IMR-90 (cell line): ENCODE measurements around the gene CYSTM1.

ENCODE experiments used
- BHLHE40 ChIP-seq: fragments of 150-350 bp; IDR thresholded peaks from 2 replicates; pipeline ENCODE4 v1.6.1; 2016; ENCODE audit warnings: mild to moderate bottlenecking, low read depth, low read length
- CEBPB ChIP-seq: IDR thresholded peaks from 2 replicates; pipeline ENCODE4 v1.6.1; 2012; ENCODE audit warnings: low read depth, low read length, improper control_type of control experiment
- CTCF ChIP-seq: conservative IDR thresholded peaks from 2 replicates; pipeline ENCODE4 v1.5.1; 2012; ENCODE audit warnings: mild to moderate bottlenecking, low read depth, low read length, improper control_type of control experiment
- FOS ChIP-seq: fragments of 150-350 bp; IDR thresholded peaks from 2 replicates; pipeline ENCODE4 v1.6.1; 2016; ENCODE audit warnings: low read depth, low read length
- MAFK ChIP-seq: IDR thresholded peaks from 2 replicates; pipeline ENCODE4 v1.6.1; 2012; ENCODE audit warnings: low read depth, low read length, improper control_type of control experiment
- POLR2A ChIP-seq: IDR thresholded peaks from 2 replicates; pipeline ENCODE4 v1.6.1; 2012; ENCODE audit warnings: mild to moderate bottlenecking, low read depth, low read length
- RAD21 ChIP-seq: IDR thresholded peaks from 2 replicates; pipeline ENCODE4 v1.6.1; 2012; ENCODE audit warnings: low read length, improper control_type of control experiment
- RCOR1 ChIP-seq: IDR thresholded peaks from 2 replicates; pipeline ENCODE4 v1.6.1; 2012; ENCODE audit warnings: mild to moderate bottlenecking, low read length, improper control_type of control experiment; ENCODE audit not compliant: insufficient replicate concordance
- RFX5 ChIP-seq: IDR thresholded peaks from 2 replicates; pipeline ENCODE4 v1.8.0; 2012; ENCODE audit warnings: low read depth, mild to moderate bottlenecking, low read length, moderate library complexity
- SMC3 ChIP-seq: fragments of 150-350 bp; IDR thresholded peaks from 2 replicates; pipeline ENCODE4 v1.6.1; 2016; ENCODE audit warnings: low read depth, mild to moderate bottlenecking, antibody characterized with exemption, low read length, moderate library complexity
- TF ChIP-seq, protein P1 (sequence below): fragments of 150-350 bp; IDR thresholded peaks from 2 replicates; pipeline ENCODE4 v1.6.1; 2016; ENCODE audit warnings: low read depth, mild to moderate bottlenecking, low read length, moderate library complexity, borderline replicate concordance
- TF ChIP-seq, protein P2 (sequence below): fragments of 150-350 bp; IDR thresholded peaks from 2 replicates; pipeline ENCODE4 v1.6.1; 2017; ENCODE audit warnings: mild to moderate bottlenecking, antibody characterized with exemption, low read length, low read depth

- no peak for TF ChIP-seq SMC3
- no peak for TF ChIP-seq CTCF
- no peak for TF ChIP-seq FOS
- TF ChIP-seq RCOR1: no peak
- no peak for TF ChIP-seq BHLHE40
- TF ChIP-seq, protein P1, sequence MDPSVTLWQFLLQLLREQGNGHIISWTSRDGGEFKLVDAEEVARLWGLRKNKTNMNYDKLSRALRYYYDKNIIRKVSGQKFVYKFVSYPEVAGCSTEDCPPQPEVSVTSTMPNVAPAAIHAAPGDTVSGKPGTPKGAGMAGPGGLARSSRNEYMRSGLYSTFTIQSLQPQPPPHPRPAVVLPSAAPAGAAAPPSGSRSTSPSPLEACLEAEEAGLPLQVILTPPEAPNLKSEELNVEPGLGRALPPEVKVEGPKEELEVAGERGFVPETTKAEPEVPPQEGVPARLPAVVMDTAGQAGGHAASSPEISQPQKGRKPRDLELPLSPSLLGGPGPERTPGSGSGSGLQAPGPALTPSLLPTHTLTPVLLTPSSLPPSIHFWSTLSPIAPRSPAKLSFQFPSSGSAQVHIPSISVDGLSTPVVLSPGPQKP: no peak
- no peak for TF ChIP-seq POLR2A
- TF ChIP-seq MAFK: no peak
- TF ChIP-seq CEBPB: no peak
- TF ChIP-seq RFX5: no peak
- TF ChIP-seq, protein P2, sequence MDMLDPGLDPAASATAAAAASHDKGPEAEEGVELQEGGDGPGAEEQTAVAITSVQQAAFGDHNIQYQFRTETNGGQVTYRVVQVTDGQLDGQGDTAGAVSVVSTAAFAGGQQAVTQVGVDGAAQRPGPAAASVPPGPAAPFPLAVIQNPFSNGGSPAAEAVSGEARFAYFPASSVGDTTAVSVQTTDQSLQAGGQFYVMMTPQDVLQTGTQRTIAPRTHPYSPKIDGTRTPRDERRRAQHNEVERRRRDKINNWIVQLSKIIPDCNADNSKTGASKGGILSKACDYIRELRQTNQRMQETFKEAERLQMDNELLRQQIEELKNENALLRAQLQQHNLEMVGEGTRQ: no peak
- no peak for TF ChIP-seq RAD21
Observed at GRCh38 chr5:140126315-140127012, 48.5 kb upstream of the CYSTM1 start.
